DMS153 (cell line): Measurements from ENCODE around the gene USP53.
"Not testable (repeated sequence)": the region's sequence is repeated elsewhere in the genome, so short reads cannot be mapped to it uniquely, and the experiment has no call there.

Experiments used
- DNase-seq: peaks from one replicate; lab custom pipeline; 2025; lab: John Stamatoyannopoulos, UW

Gene USP53

DNA sequence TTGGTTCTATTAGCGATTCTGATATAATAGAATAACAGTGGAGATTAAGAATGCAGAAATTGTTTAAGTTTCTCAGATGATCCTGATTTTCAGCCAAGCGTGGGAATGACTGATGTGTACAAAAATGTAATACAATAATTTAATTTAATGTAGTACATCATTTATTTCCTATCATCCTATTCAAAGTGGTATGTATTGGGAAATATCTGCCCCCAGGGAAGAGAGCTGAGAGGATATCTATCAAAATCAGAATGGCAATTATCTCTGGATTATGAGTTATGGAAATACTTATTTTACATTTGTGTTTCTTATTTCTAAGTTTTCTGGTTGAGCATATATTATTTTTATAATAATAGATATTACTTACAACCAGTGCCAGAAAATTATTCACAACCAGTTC lies 105.5 kb downstream of the USP53 start:
- DNase-seq = no peak

DNA sequence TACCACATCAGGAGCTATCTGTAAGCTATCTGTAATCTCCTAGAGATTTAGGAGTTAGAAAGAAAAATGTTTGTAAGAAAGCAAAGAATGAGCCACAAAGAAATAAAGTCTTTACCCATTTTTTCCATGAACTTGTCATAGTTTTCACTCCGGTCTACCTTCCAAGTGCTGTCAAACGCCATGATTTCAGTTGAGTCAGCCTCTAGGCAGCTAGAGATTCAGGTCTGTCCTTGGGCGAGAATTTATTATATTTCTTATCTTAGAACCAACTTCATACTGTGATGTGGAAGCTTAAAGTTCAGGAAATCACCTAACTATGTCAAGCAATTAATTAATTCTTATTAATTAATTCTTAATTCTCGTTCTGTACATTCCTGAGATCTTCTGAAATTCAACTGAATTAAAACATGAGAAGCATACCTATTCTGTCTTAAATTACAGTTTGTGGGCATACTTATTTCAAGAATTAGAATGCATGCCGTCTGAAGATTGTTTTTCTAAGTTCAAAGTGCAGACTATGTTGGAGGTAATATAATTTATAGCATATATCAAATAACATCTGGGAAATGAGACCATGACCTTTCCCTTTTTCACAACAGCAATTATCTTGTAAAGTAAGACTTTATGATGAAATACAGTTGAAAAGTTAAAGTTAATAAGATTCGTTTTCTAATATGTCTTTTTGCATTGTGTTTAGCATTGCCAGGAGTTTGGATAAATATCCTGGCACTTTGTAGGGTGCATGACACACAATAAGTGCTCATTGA lies 109.6 kb downstream of the USP53 start, which contains the start of gene FABP2:
TSS of gene FABP2 (minus strand) at position 218 of the 767 bp plus-strand sequence. CDS start at position 182, 36 bp downstream.
- DNase-seq = no peak

GRCh38 chr4:119328695-119329094 lies 116.2 kb downstream of the USP53 start:
- no peak for DNase-seq

DNA sequence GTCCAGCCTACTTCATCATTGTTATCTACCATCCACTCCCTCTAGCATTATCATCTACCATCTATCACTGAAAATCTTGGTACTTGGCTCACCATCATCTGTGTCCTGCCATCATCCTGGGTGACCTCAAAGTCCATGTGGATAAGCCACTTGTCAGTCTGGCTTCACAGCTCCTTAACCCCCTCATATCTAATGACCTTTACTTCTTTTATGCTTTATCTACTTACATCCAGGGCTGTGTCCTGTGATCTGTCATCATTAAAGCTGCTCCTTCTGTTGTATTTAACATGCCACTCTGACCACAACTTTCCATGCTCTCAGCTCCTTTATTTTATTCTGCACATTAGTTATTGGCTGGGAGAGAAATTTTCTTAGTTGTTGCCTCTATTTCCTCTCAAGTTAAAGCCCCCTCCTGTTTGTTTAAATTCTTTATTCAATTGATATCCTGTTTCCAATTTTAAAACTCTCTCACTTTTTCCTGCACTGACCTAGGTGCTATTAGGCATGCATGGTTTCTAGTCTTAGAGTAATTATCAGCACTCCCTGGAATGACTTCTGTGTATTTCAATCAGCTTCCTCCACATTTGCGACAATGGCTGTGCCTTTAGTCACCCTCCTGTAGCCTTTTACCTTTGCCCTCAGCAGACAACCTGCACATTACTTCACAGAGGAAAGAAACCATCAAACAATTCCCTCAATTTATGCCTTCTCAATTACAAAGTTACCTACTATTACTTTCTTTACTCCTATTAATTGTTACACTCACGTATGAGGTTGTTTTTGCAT lies 117.5 kb downstream of the USP53 start:
- no peak for DNase-seq

DNA sequence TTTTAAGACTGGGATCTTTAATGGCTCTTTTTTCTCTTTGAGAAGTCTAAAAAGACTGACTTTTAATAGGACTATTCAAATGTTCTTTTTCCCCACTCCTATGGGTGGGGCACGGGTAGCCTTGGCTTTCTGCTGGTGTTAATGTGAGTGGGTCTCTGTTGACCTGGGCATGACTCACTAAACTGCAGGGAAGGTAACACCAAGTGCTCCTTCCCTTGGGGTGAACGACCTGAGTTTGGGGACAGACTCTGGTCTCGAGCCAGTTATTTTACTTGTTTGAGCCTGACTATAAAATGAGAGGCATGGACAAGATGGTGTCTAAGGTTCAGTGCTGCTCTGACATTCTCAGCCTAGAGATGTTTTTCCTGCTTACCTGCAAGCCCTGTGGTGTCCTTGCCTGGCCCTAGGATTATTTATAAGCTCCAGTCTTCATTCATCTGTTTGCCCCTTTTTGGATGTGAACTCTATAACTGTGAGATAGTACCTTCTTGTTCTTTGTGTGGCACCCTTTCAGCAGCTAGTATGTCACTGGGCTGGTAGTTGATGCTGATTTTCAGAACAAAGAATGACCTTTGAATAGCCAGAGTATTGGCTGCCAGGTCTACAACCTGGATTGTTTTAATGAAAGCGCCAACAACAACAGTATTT lies 123.9 kb downstream of the USP53 start:
- not testable (repeated sequence) for DNase-seq

DNA sequence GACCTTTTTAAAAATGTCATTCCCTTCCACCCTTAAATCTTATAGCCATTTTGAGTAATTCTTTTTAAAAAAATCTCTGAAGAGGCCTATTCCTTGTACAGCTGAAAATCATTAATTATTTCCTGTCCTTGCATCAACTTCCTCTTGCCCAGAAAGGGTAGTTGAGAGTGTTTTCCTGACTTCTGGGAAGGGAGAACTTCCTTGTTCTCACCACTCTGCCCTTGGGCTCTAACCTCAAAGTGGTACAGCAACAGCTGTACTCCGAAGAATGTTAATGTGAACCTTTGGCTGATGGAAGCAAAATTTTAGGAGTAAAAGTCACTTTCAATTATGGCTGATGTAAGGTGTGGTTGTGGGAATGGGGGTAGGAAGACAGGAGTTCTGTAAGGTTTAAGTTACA lies 124.5 kb downstream of the USP53 start:
- DNase-seq = peak; percentile 49

DNA sequence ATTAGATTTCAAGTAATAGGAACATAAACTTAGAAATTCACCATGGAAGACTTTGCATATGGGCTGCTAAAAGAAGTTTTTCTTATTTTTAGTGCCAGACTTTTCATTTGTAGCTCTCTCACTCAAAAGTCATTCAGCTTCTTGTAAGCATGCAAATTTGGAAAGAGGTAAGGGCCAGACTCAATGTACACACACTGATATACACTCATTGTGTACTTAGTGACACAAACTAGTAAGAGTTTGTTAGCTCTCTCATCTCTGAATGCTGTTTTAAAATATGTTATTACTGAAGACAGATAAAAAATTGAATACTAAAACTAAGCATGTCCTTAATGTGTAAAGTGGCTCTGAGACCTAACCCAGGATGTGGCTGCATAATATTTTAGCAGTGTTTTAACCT lies 127.4 kb downstream of the USP53 start:
- DNase-seq = not testable (repeated sequence)

DNA sequence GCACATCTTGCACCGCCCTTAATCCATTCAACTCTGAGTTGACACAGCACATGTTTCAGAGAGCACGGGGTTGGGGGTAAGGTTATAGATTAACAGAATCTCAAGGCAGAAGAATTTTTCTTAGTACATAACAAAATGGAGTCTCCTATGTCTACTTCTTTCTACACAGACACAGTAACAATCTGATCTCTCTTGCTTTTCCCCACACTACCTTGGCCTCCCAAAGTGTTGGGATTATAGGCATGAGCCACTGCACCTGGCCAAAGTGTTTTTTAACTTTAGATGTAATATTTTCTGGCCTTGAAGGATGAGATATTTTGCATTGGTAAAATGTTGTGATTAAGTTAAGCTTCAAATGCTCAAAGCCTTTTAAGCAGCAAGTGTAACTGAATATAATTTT lies 130.8 kb downstream of the USP53 start:
- DNase-seq = not testable (repeated sequence)
